ENCODE results near the gene PRPSAP1.
"Not testable (repeated sequence)": the region's sequence is repeated elsewhere in the genome, so short reads cannot be mapped to it uniquely, and the experiment has no call there.

PRPSAP1 gene

GRCh38 chr17:76353004-76353598 lies 615 bp downstream of the PRPSAP1 start:
- Histone ChIP-seq H3K27me3 (ENCODE audit: control insufficient read depth, insufficient read depth, low read length) (no peaks in the 10 kb centered on the region), H3K36me3 (ENCODE audit: control insufficient read depth, low read depth, low read length) (no peaks in the 10 kb centered on the region), H3K9ac (ENCODE audit: low read length) (peak overlapping the region; percentile 93), H3K4me1 (ENCODE audit: control insufficient read depth, low read depth, low read length) (peaks cover 3% of the 10 kb centered on the region), H3K4me3 (ENCODE audit: low read length) (peak overlapping the region; percentile 77), H3K9me3 (ENCODE audit: control insufficient read depth, low read depth, low read length) (no peaks in the 10 kb centered on the region), H3K27ac (ENCODE audit: low read length) (no peak overlapping the region)

DNA sequence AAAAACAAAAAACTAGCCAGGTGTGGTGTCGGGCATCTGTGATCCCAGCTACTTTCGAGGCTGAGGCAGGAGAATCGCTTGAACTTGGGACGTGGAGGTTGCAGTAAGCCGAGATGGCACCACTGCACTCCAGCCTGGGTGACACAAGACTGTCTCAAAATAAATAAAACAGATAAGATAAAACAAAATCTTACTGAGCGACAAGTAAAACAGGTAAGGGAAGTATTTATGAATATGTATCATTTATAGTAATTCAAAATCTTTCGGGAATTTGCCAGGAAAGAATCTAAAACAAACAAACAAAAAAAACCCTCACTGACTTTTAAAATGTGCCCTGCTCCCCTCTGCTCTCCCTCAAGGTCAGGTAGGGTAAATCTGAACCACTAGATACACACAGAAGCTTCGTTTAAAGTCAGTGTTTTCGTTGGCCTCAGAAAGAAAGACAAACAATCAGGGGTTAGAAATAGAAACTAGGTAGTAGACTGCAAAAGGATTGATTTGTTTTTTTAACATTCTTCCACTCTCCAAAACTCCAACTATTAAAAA lies 2.1 kb downstream of the PRPSAP1 start:
- H3K4me3 ChIP-seq (ENCODE audit: low read length), result no peak overlapping the region
- H3K27me3 ChIP-seq (ENCODE audit: control insufficient read depth, insufficient read depth, low read length), result no peaks in the 10 kb centered on the region
- peaks cover 3% of the 10 kb centered on the region for H3K4me1 ChIP-seq (ENCODE audit: control insufficient read depth, low read depth, low read length)
- no peak overlapping the region for H3K27ac ChIP-seq (ENCODE audit: low read length)
- no peaks in the 10 kb centered on the region for H3K9me3 ChIP-seq (ENCODE audit: control insufficient read depth, low read depth, low read length)
- peaks cover 1% of the 10 kb centered on the region for H3K36me3 ChIP-seq (ENCODE audit: control insufficient read depth, low read depth, low read length)
- no peak overlapping the region for H3K9ac ChIP-seq (ENCODE audit: low read length)

GRCh38 chr17:76350463-76350862 lies 3.3 kb downstream of the PRPSAP1 start:
- Histone ChIP-seq H3K27me3 (ENCODE audit: control insufficient read depth, insufficient read depth, low read length) (no peaks in the 10 kb centered on the region), H3K4me1 (ENCODE audit: control insufficient read depth, low read depth, low read length) (peaks cover 3% of the 10 kb centered on the region), H3K9me3 (ENCODE audit: control insufficient read depth, low read depth, low read length) (no peaks in the 10 kb centered on the region), H3K36me3 (ENCODE audit: control insufficient read depth, low read depth, low read length) (peaks cover 8% of the 10 kb centered on the region), H3K27ac (ENCODE audit: low read length) (no peak overlapping the region), H3K4me3 (ENCODE audit: low read length) (no peak overlapping the region), H3K9ac (ENCODE audit: low read length) (no peak overlapping the region)

GRCh38 chr17:76346936-76347335 lies 6.8 kb downstream of the PRPSAP1 start:
- H3K36me3 ChIP-seq (ENCODE audit: control insufficient read depth, low read depth, low read length), result peaks cover 12% of the 10 kb centered on the region
- not testable (repeated sequence) for H3K9ac ChIP-seq (ENCODE audit: low read length); H3K27me3 ChIP-seq (ENCODE audit: control insufficient read depth, insufficient read depth, low read length); H3K9me3 ChIP-seq (ENCODE audit: control insufficient read depth, low read depth, low read length); H3K27ac ChIP-seq (ENCODE audit: low read length); H3K4me3 ChIP-seq (ENCODE audit: low read length); H3K4me1 ChIP-seq (ENCODE audit: control insufficient read depth, low read depth, low read length)

GRCh38 chr17:76345377-76345974 lies 8.2 kb downstream of the PRPSAP1 start:
- no peak overlapping the region for H3K9ac ChIP-seq (ENCODE audit: low read length)
- no peak overlapping the region for H3K27ac ChIP-seq (ENCODE audit: low read length)
- peaks cover 12% of the 10 kb centered on the region for H3K36me3 ChIP-seq (ENCODE audit: control insufficient read depth, low read depth, low read length)

DNA sequence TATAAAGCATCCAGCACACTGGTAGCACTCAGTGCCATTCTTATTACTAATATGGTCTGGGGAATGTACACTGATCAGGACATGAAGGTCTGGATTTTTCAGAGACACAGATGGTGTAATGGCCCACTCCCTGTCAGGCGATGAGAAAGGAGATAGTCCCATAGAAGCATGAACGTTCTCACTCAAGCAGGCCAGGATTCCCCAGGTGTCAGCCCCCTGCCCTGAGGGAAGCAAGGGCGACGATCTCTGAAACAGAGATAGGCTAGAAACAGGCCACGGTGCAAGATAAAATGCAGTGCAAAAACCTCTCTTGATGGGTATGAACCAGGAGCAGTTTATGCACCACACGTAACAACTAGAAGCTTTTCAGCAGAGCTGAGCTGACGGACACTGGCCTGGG lies 10.6 kb downstream of the PRPSAP1 start:
- H3K27me3 ChIP-seq (ENCODE audit: control insufficient read depth, insufficient read depth, low read length), result no peaks in the 10 kb centered on the region
- H3K9me3 ChIP-seq (ENCODE audit: control insufficient read depth, low read depth, low read length), result no peaks in the 10 kb centered on the region
- H3K9ac ChIP-seq (ENCODE audit: low read length), result no peak overlapping the region
- H3K4me3 ChIP-seq (ENCODE audit: low read length), result no peak overlapping the region
- no peaks in the 10 kb centered on the region for H3K4me1 ChIP-seq (ENCODE audit: control insufficient read depth, low read depth, low read length)
- H3K36me3 ChIP-seq (ENCODE audit: control insufficient read depth, low read depth, low read length), result peaks cover 12% of the 10 kb centered on the region
- H3K27ac ChIP-seq (ENCODE audit: low read length), result no peak overlapping the region

More at GRCh38 chr17:76345377-76345974, 8.2 kb downstream of the PRPSAP1 start:
- no peaks in the 10 kb centered on the region for H3K9me3 ChIP-seq (ENCODE audit: control insufficient read depth, low read depth, low read length)
- no peak overlapping the region for H3K4me3 ChIP-seq (ENCODE audit: low read length)
- H3K27me3 ChIP-seq (ENCODE audit: control insufficient read depth, insufficient read depth, low read length), result no peaks in the 10 kb centered on the region
- no peaks in the 10 kb centered on the region for H3K4me1 ChIP-seq (ENCODE audit: control insufficient read depth, low read depth, low read length)

GRCh38 chr17:76341301-76341700 lies 12.4 kb downstream of the PRPSAP1 start:
- Histone ChIP-seq H3K27me3 (ENCODE audit: control insufficient read depth, insufficient read depth, low read length) (no peaks in the 10 kb centered on the region), H3K9ac (ENCODE audit: low read length) (no peak overlapping the region), H3K36me3 (ENCODE audit: control insufficient read depth, low read depth, low read length) (peaks cover 8% of the 10 kb centered on the region)

DNA sequence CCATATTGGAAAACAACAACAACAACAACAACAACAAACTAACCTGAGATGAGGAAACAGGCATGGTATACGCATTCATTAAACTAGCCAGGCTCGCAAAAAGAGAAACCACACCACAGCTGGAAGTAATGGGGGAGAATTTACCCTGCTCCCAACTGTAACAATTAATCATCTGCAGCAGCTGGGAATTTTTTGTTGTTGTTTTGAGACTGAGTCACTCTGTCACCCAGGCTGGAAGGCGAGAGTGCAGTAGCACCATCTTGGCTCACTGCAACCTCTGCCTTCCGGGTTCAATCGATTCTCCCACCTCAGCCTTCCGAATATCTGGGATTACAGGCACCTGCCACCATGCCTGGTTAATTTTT lies 16.3 kb downstream of the PRPSAP1 start:
- H3K4me1 ChIP-seq (ENCODE audit: control insufficient read depth, low read depth, low read length), result no peaks in the 10 kb centered on the region
- H3K9me3 ChIP-seq (ENCODE audit: control insufficient read depth, low read depth, low read length), result no peaks in the 10 kb centered on the region
- no peak overlapping the region for H3K4me3 ChIP-seq (ENCODE audit: low read length)
- H3K27me3 ChIP-seq (ENCODE audit: control insufficient read depth, insufficient read depth, low read length), result no peaks in the 10 kb centered on the region
- no peak overlapping the region for H3K9ac ChIP-seq (ENCODE audit: low read length)
- H3K27ac ChIP-seq (ENCODE audit: low read length), result no peak overlapping the region
- H3K36me3 ChIP-seq (ENCODE audit: control insufficient read depth, low read depth, low read length), result no peaks in the 10 kb centered on the region

More at GRCh38 chr17:76341301-76341700, 12.4 kb downstream of the PRPSAP1 start:
- no peak overlapping the region for H3K4me3 ChIP-seq (ENCODE audit: low read length)
- H3K27ac ChIP-seq (ENCODE audit: low read length), result no peak overlapping the region
- H3K4me1 ChIP-seq (ENCODE audit: control insufficient read depth, low read depth, low read length), result no peaks in the 10 kb centered on the region
- H3K9me3 ChIP-seq (ENCODE audit: control insufficient read depth, low read depth, low read length), result no peaks in the 10 kb centered on the region

DNA sequence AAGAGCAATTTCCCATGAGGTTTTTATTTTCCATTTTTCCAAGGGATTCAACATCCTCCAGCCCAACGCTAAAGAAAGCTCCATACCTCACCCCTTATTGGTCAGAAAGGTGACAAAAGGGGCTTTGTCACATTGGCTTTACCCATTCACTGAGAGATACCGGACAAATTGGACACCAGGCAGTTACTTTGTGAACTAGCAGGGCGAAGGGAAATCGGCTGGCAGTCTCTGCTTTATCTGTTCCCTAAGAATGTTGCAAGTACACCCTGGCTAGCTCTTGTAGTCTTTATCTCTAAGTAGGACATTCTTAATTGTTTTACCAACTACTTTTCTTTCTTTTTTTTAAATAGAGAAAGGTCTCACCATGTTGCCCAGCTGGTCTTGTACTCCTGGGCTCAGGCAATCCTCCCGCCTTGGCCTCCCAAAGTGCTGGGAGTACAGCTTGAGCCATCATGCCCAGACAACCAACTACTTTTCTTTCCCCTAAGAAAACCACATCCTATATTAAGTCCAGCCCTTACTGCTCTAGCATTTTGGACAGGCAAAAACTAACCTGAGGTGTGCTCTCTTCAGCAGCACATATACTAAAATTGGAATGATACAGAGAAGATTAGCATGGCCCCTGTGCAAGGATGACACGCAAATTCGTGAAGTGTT lies 16.8 kb downstream of the PRPSAP1 start:
- Histone ChIP-seq H3K9me3 (ENCODE audit: control insufficient read depth, low read depth, low read length) (no peaks in the 10 kb centered on the region), H3K36me3 (ENCODE audit: control insufficient read depth, low read depth, low read length) (no peaks in the 10 kb centered on the region), H3K27ac (ENCODE audit: low read length) (no peak overlapping the region), H3K4me3 (ENCODE audit: low read length) (no peak overlapping the region), H3K9ac (ENCODE audit: low read length) (no peak overlapping the region), H3K4me1 (ENCODE audit: control insufficient read depth, low read depth, low read length) (no peaks in the 10 kb centered on the region), H3K27me3 (ENCODE audit: control insufficient read depth, insufficient read depth, low read length) (no peaks in the 10 kb centered on the region)

- peaks cover 7% of the 10 kb centered on the region for H3K36me3 ChIP-seq (ENCODE audit: control insufficient read depth, low read depth, low read length)
- H3K9me3 ChIP-seq (ENCODE audit: control insufficient read depth, low read depth, low read length), result no peaks in the 10 kb centered on the region
- H3K4me1 ChIP-seq (ENCODE audit: control insufficient read depth, low read depth, low read length), result no peaks in the 10 kb centered on the region
- H3K4me3 ChIP-seq (ENCODE audit: low read length), result no peak overlapping the region
- H3K9ac ChIP-seq (ENCODE audit: low read length), result no peak overlapping the region
- H3K27me3 ChIP-seq (ENCODE audit: control insufficient read depth, insufficient read depth, low read length), result no peaks in the 10 kb centered on the region
- no peak overlapping the region for H3K27ac ChIP-seq (ENCODE audit: low read length)
Observed at GRCh38 chr17:76335716-76336381, 17.9 kb downstream of the PRPSAP1 start.

DNA sequence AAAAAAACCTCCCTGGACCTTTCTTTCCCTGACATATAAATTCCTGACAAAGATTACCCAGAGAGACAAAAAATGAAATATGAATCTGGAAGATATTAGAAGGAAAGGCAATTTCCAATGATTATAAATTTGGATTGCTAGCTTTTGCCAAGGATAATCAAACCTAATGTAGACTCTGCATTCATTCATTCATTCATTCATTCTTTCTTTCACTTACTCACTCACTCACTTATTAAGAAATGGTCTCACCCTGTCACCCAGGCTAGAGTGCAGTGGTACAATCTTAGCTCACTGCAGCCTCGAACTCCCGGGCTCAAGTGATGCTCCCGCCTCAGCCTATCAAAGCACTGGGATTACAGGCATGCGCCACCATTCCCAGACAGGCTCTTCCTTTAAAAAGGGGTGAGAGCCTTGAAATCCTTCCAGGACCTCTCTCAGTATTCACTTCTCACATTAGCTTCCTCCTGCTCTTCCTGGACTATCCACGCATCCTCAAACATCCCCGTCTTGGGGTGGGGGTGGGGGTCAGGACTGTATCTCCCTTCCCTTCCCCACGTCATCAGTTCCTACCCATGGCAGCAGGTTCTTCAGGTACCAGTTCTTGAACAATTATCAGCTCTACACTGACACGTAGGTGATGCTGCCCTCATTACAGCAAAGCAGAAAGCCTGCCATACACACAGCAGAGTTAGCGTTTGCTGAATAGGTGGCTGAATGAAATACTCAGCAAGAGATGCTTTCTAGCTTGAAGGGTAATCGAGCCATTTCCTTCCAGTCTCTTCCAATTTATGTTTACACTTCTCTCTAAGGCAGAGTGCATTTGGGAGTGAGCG lies 19.8 kb downstream of the PRPSAP1 start:
- Histone ChIP-seq H3K4me1 (ENCODE audit: control insufficient read depth, low read depth, low read length) (no peaks in the 10 kb centered on the region), H3K27me3 (ENCODE audit: control insufficient read depth, insufficient read depth, low read length) (no peaks in the 10 kb centered on the region), H3K4me3 (ENCODE audit: low read length) (no peak overlapping the region), H3K9ac (ENCODE audit: low read length) (no peak overlapping the region), H3K27ac (ENCODE audit: low read length) (no peak overlapping the region), H3K9me3 (ENCODE audit: control insufficient read depth, low read depth, low read length) (no peaks in the 10 kb centered on the region), H3K36me3 (ENCODE audit: control insufficient read depth, low read depth, low read length) (peaks cover 22% of the 10 kb centered on the region)

Data from iPS-18a (cell line).